Epithelial cell of esophagus (primary cell): ENCODE data around the gene TMEM80.

Experiments
- DNase-seq: peaks from one replicate; pipeline ENCODE4 v3.0.0; 2010; ENCODE audit warnings: low read depth
- H3K4me3 ChIP-seq: 2 replicates; pipeline ENCODE4 v1.5.1; 2011; ENCODE audit warnings: mild to moderate bottlenecking, low read length, control low read depth
- CTCF ChIP-seq: IDR thresholded peaks from 2 replicates; pipeline ENCODE4 v1.5.1; 2011; ENCODE audit warnings: low read depth, mild to moderate bottlenecking, low read length, control low read depth, inconsistent platforms; ENCODE audit not compliant: insufficient read depth; ENCODE audit errors: missing control alignments

TMEM80 gene

GRCh38 chr11:704781-705645, 9.4 kb downstream of the TMEM80 start:
- DNase-seq = peak; percentile 36
- no peak for TF ChIP-seq CTCF
- H3K4me3 ChIP-seq = peak overlapping the region; percentile 43

- peak; percentile 71 for DNase-seq
- TF ChIP-seq CTCF = no peak
- H3K4me3 ChIP-seq = peak within 1 kb of the TSS; percentile 91
Measured at GRCh38 chr11:705646-706438, 10.2 kb downstream of the TMEM80 start, which contains the start of gene EPS8L2. Gene EPS8L2 (plus strand): TSS chr11:706231. CDS start chr11:709408, 3,177 bp downstream.

- DNase-seq = peak; percentile 64
- H3K4me3 ChIP-seq = peak overlapping the region; percentile 91
- no peak for TF ChIP-seq CTCF
Measured at GRCh38 chr11:706439-706956, 10.9 kb downstream of the TMEM80 start.

- DNase-seq = peak; percentile 44
- H3K4me3 ChIP-seq = peak overlapping the region; percentile 91
- TF ChIP-seq CTCF = no peak
Measured at GRCh38 chr11:706957-707816, 11.6 kb downstream of the TMEM80 start.

GRCh38 chr11:707817-708420, 12.3 kb downstream of the TMEM80 start:
- peak overlapping the region; percentile 91 for H3K4me3 ChIP-seq

More at GRCh38 chr11:707817-708420, 12.3 kb downstream of the TMEM80 start:
- no peak for DNase-seq
- no peak for TF ChIP-seq CTCF
